IPS-20b (cell line): Measurements from ENCODE around the gene ADIPOR1.
A peak's percentile ranks its signal among the peaks of the same experiment; 100 is the strongest.
"Not testable (repeated sequence)": the region's sequence is repeated elsewhere in the genome, so short reads cannot be mapped to it uniquely, and the experiment has no call there.

Experiments
- H3K27ac ChIP-seq: one replicate; pipeline ENCODE4 v1.5.1; 2013; ENCODE audit warnings: low read length
- H3K27me3 ChIP-seq: 2 replicates; pipeline ENCODE4 v1.6.1; 2013; ENCODE audit warnings: mild to moderate bottlenecking, low read length, inconsistent platforms; ENCODE audit not compliant: insufficient read depth
- H3K36me3 ChIP-seq: 2 replicates; pipeline ENCODE4 v1.6.1; 2013; ENCODE audit warnings: low read depth, mild to moderate bottlenecking, inconsistent platforms, low read length, moderate library complexity; ENCODE audit not compliant: insufficient read depth
- H3K4me1 ChIP-seq: 2 replicates; pipeline ENCODE4 v1.6.1; 2013; ENCODE audit warnings: mild to moderate bottlenecking, control low read depth, inconsistent platforms, low read length, moderate library complexity; ENCODE audit not compliant: insufficient read depth
- H3K4me3 ChIP-seq: 2 replicates; pipeline ENCODE4 v1.5.1; 2013; ENCODE audit warnings: mild to moderate bottlenecking, low read length, inconsistent platforms
- H3K9ac ChIP-seq: 2 replicates; pipeline ENCODE4 v1.6.1; 2013; ENCODE audit warnings: low read depth, mild to moderate bottlenecking, inconsistent platforms, low read length, moderate library complexity
- H3K9me3 ChIP-seq: 2 replicates; pipeline ENCODE4 v1.6.1; 2013; ENCODE audit warnings: mild to moderate bottlenecking, low read depth, low read length, inconsistent platforms; ENCODE audit not compliant: insufficient read depth

The ADIPOR1 gene

GRCh38 chr1:202957733-202958543 is at the start of gene ADIPOR1:
TSS of gene ADIPOR1 (minus strand) at chr1:202958312. CDS start at chr1:202951070, 7,242 bp downstream.
- peak within 1 kb of the TSS; percentile 91 for H3K4me3 ChIP-seq
- H3K4me1 ChIP-seq: no peaks in the 10 kb centered on the region
- peak within 1 kb of the TSS; percentile 89 for H3K9ac ChIP-seq
- no peaks in the 10 kb centered on the region for H3K9me3 ChIP-seq
- H3K27me3 ChIP-seq: no peaks in the 10 kb centered on the region
- H3K27ac ChIP-seq: peak within 1 kb of the TSS; percentile 40
- peaks cover 16% of the 10 kb centered on the region for H3K36me3 ChIP-seq

GRCh38 chr1:203006948-203007871 is 49.1 kb upstream of the ADIPOR1 start, which contains the start of gene TMEM183A:
TSS of gene TMEM183A (plus strand) at chr1:203007374. CDS start at chr1:203007466, 92 bp downstream.
- peaks cover 37% of the 10 kb centered on the region for H3K36me3 ChIP-seq
- H3K9ac ChIP-seq: peak within 1 kb of the TSS; percentile 94

GRCh38 chr1:203005395-203006142 is 47.5 kb upstream of the ADIPOR1 start:
- H3K9ac ChIP-seq: peak overlapping the region; percentile 85; the same call in 1 of the 2 replicates
- not testable (repeated sequence) for H3K27me3 ChIP-seq, H3K4me1 ChIP-seq, H3K9me3 ChIP-seq
- peak overlapping the region; percentile 86; the same call in 1 of the 2 replicates for H3K4me3 ChIP-seq
- H3K36me3 ChIP-seq: peaks cover 21% of the 10 kb centered on the region
- H3K27ac ChIP-seq: peak overlapping the region; percentile 16

More at GRCh38 chr1:203006948-203007871, 49.1 kb upstream of the ADIPOR1 start, which contains the start of gene TMEM183A:
- peak within 1 kb of the TSS; percentile 75 for H3K27ac ChIP-seq
- no peaks in the 10 kb centered on the region for H3K27me3 ChIP-seq
- peak within 1 kb of the TSS; percentile 86 for H3K4me3 ChIP-seq
- no peaks in the 10 kb centered on the region for H3K9me3 ChIP-seq
- H3K4me1 ChIP-seq: no peaks in the 10 kb centered on the region

GRCh38 chr1:203002951-203003350 is 44.8 kb upstream of the ADIPOR1 start:
- H3K27ac ChIP-seq: no peak overlapping the region
- H3K27me3 ChIP-seq: no peaks in the 10 kb centered on the region
- no peak overlapping the region for H3K4me3 ChIP-seq
- H3K36me3 ChIP-seq: no peaks in the 10 kb centered on the region
- no peak overlapping the region for H3K9ac ChIP-seq
- no peaks in the 10 kb centered on the region for H3K4me1 ChIP-seq
- H3K9me3 ChIP-seq: no peaks in the 10 kb centered on the region

- H3K4me1 ChIP-seq: no peaks in the 10 kb centered on the region
- no peaks in the 10 kb centered on the region for H3K27me3 ChIP-seq
- no peak overlapping the region for H3K4me3 ChIP-seq
- no peaks in the 10 kb centered on the region for H3K36me3 ChIP-seq
- no peaks in the 10 kb centered on the region for H3K9me3 ChIP-seq
- no peak overlapping the region for H3K27ac ChIP-seq
- H3K9ac ChIP-seq: no peak overlapping the region
These were observed 43.9 kb upstream of the ADIPOR1 start for GRCh38 chr1:203001986-203002385.

- no peak overlapping the region for H3K27ac ChIP-seq
- H3K9me3 ChIP-seq: no peaks in the 10 kb centered on the region
- H3K9ac ChIP-seq: no peak overlapping the region
- H3K27me3 ChIP-seq: no peaks in the 10 kb centered on the region; the same call in 1 of the 2 replicates
- no peaks in the 10 kb centered on the region for H3K36me3 ChIP-seq
- no peak overlapping the region for H3K4me3 ChIP-seq
- H3K4me1 ChIP-seq: no peaks in the 10 kb centered on the region
These were observed 42.3 kb upstream of the ADIPOR1 start for GRCh38 chr1:203000217-203000944.

GRCh38 chr1:202998836-202999750 is 41.0 kb upstream of the ADIPOR1 start:
- H3K27me3 ChIP-seq: no peaks in the 10 kb centered on the region; the same call in 1 of the 2 replicates
- H3K9me3 ChIP-seq: no peaks in the 10 kb centered on the region
- H3K4me3 ChIP-seq: no peak overlapping the region
- no peaks in the 10 kb centered on the region for H3K4me1 ChIP-seq
- no peak overlapping the region for H3K27ac ChIP-seq
- H3K9ac ChIP-seq: no peak overlapping the region
- no peaks in the 10 kb centered on the region for H3K36me3 ChIP-seq

- H3K9ac ChIP-seq: no peak overlapping the region
- H3K27me3 ChIP-seq: no peaks in the 10 kb centered on the region; the same call in 1 of the 2 replicates
- H3K4me3 ChIP-seq: no peak overlapping the region
- no peaks in the 10 kb centered on the region for H3K4me1 ChIP-seq
- no peaks in the 10 kb centered on the region for H3K36me3 ChIP-seq
- no peak overlapping the region for H3K27ac ChIP-seq
- H3K9me3 ChIP-seq: no peaks in the 10 kb centered on the region
These were observed 36.6 kb upstream of the ADIPOR1 start for GRCh38 chr1:202994756-202995155.

GRCh38 chr1:202991112-202991511 is 33.0 kb upstream of the ADIPOR1 start:
- no peak overlapping the region for H3K4me3 ChIP-seq
- no peak overlapping the region for H3K9ac ChIP-seq
- no peaks in the 10 kb centered on the region for H3K4me1 ChIP-seq
- no peaks in the 10 kb centered on the region for H3K36me3 ChIP-seq
- no peaks in the 10 kb centered on the region; the same call in 1 of the 2 replicates for H3K27me3 ChIP-seq
- no peaks in the 10 kb centered on the region for H3K9me3 ChIP-seq
- H3K27ac ChIP-seq: no peak overlapping the region

GRCh38 chr1:202989879-202990278 is 31.8 kb upstream of the ADIPOR1 start:
- H3K9me3 ChIP-seq: no peaks in the 10 kb centered on the region
- H3K36me3 ChIP-seq: no peaks in the 10 kb centered on the region
- no peaks in the 10 kb centered on the region; the same call in 1 of the 2 replicates for H3K27me3 ChIP-seq
- no peak overlapping the region for H3K9ac ChIP-seq
- no peak overlapping the region for H3K4me3 ChIP-seq
- no peak overlapping the region for H3K27ac ChIP-seq
- H3K4me1 ChIP-seq: no peaks in the 10 kb centered on the region
